H9 (cell line): Measurements from ENCODE around the gene ALG2. TPM values are rescaled to one million over a fixed set of nuclear protein-coding genes. Genes with fewer than 3 reads are reported as not detected.

Experiments used
- DNase-seq: peaks from one replicate; pipeline ENCODE4 v3.0.0-alpha.2; 2017
- H2AFZ ChIP-seq: one replicate; pipeline ENCODE4 v1.6.1; 2013; ENCODE audit warnings: mild to moderate bottlenecking, low read length, control low read depth, moderate library complexity
- H2AK5ac ChIP-seq: 2 replicates; pipeline ENCODE4 v1.6.1; 2013; ENCODE audit warnings: low read length, control low read depth, mixed read lengths; ENCODE audit not compliant: insufficient read length
- H2BK120ac ChIP-seq: one replicate; pipeline ENCODE4 v1.6.1; 2013; ENCODE audit warnings: low read depth, mild to moderate bottlenecking, low read length, control low read depth, inconsistent platforms; ENCODE audit not compliant: poor library complexity, severe bottlenecking
- H2BK12ac ChIP-seq: 2 replicates; pipeline ENCODE4 v1.6.1; 2013; ENCODE audit warnings: low read length, control low read depth, mixed read lengths, low read depth; ENCODE audit not compliant: insufficient read length
- H2BK15ac ChIP-seq: 2 replicates; pipeline ENCODE4 v1.6.1; 2013; ENCODE audit warnings: low read depth, low read length, control low read depth
- H2BK20ac ChIP-seq: one replicate; pipeline ENCODE4 v1.6.1; 2013; ENCODE audit warnings: low read depth, mild to moderate bottlenecking, low read length, control low read depth, inconsistent platforms; ENCODE audit not compliant: poor library complexity, severe bottlenecking
- H2BK5ac ChIP-seq: 2 replicates; pipeline ENCODE4 v1.6.1; 2013; ENCODE audit warnings: low read length, control low read depth, mixed read lengths; ENCODE audit not compliant: insufficient read length
- H3K14ac ChIP-seq: 2 replicates; pipeline ENCODE4 v1.6.1; 2013; ENCODE audit warnings: low read length, control low read depth; ENCODE audit not compliant: insufficient read depth
- H3K18ac ChIP-seq: 2 replicates; pipeline ENCODE4 v1.6.1; 2013; ENCODE audit warnings: low read depth, mild to moderate bottlenecking, mixed read lengths, low read length, control low read depth; ENCODE audit not compliant: insufficient read length
- H3K23ac ChIP-seq: 2 replicates; pipeline ENCODE4 v1.6.1; 2013; ENCODE audit warnings: low read length, control low read depth, mixed read lengths, low read depth; ENCODE audit not compliant: insufficient read length
- H3K23me2 ChIP-seq: 2 replicates; pipeline ENCODE4 v1.6.1; 2013; ENCODE audit warnings: low read depth, mild to moderate bottlenecking, mixed read lengths, low read length, control low read depth; ENCODE audit not compliant: insufficient read length, poor library complexity, severe bottlenecking
- H3K27ac ChIP-seq: 2 replicates; pipeline ENCODE4 v1.5.1; 2013; ENCODE audit warnings: low read length, control low read depth, mixed read lengths, low read depth; ENCODE audit not compliant: insufficient read length
- H3K27me3 ChIP-seq: 2 replicates; pipeline ENCODE4 v1.6.1; 2013; ENCODE audit warnings: low read length, control low read depth, inconsistent platforms; ENCODE audit not compliant: insufficient read depth
- H3K4ac ChIP-seq: 2 replicates; pipeline ENCODE4 v1.6.1; 2013; ENCODE audit warnings: low read depth, mild to moderate bottlenecking, control low read depth, inconsistent platforms, low read length, moderate library complexity
- H3K4me1 ChIP-seq: 2 replicates; pipeline ENCODE4 v1.6.1; 2013; ENCODE audit warnings: low read length, control low read depth, inconsistent platforms; ENCODE audit not compliant: insufficient read depth
- H3K4me2 ChIP-seq: 2 replicates; pipeline ENCODE4 v1.6.1; 2013; ENCODE audit warnings: low read length, control low read depth, mixed read lengths; ENCODE audit not compliant: insufficient read length, insufficient read depth
- H3K56ac ChIP-seq: 2 replicates; pipeline ENCODE4 v1.6.1; 2013; ENCODE audit warnings: low read depth, mild to moderate bottlenecking, mixed read lengths, low read length, control low read depth; ENCODE audit not compliant: insufficient read length
- H3K79me1 ChIP-seq: 2 replicates; pipeline ENCODE4 v1.6.1; 2013; ENCODE audit warnings: low read depth, mild to moderate bottlenecking, moderate library complexity, low read length, control low read depth, inconsistent platforms; ENCODE audit not compliant: insufficient read depth, poor library complexity, severe bottlenecking
- H3K79me2 ChIP-seq: 2 replicates; pipeline ENCODE4 v1.6.1; 2013; ENCODE audit warnings: low read length, control low read depth, inconsistent platforms; ENCODE audit not compliant: insufficient read depth
- H3K9ac ChIP-seq: 2 replicates; pipeline ENCODE4 v1.6.1; 2013; ENCODE audit warnings: low read length, control low read depth, mixed read lengths; ENCODE audit not compliant: insufficient read length; ENCODE audit errors: extremely low read depth
- H3K9me3 ChIP-seq: one replicate; pipeline ENCODE4 v1.6.1; 2013; ENCODE audit warnings: low read depth, low read length, inconsistent platforms; ENCODE audit not compliant: control insufficient read depth
- H3T11ph ChIP-seq: one replicate; pipeline ENCODE4 v1.6.1; 2013; ENCODE audit warnings: mild to moderate bottlenecking, low read length, control low read depth, inconsistent platforms
- H4K20me1 ChIP-seq: one replicate; pipeline ENCODE4 v1.6.1; 2013; ENCODE audit not compliant: control insufficient read depth, insufficient read length, insufficient read depth
- H4K5ac ChIP-seq: 2 replicates; pipeline ENCODE4 v1.6.1; 2013; ENCODE audit warnings: low read depth, mild to moderate bottlenecking, mixed read lengths, low read length, control low read depth; ENCODE audit not compliant: insufficient read length
- H4K8ac ChIP-seq: replicated peaks from 2 replicates; pipeline ENCODE4 v1.6.1; 2013; ENCODE audit warnings: low read length, control low read depth, mixed read lengths, low read depth; ENCODE audit not compliant: insufficient read length
- H4K91ac ChIP-seq: 2 replicates; pipeline ENCODE4 v1.6.1; 2013; ENCODE audit warnings: low read depth, mild to moderate bottlenecking, moderate library complexity, mixed read lengths, low read length, control low read depth; ENCODE audit not compliant: insufficient read length
- H3K27ac Mint-ChIP-seq, 3 experiments: 2 replicates in 2 of 3; 3 replicates in 1 of 3; pipeline ENCODE4 v1.8.0; 2020 to 2021; ENCODE audit warnings: mixed read lengths in 3 of 3, mild to moderate bottlenecking in 1 of 3, moderate library complexity in 1 of 3
- H3K27me3 Mint-ChIP-seq: 2 replicates; pipeline ENCODE4 v1.8.0; 2021; ENCODE audit warnings: low read depth, mild to moderate bottlenecking, moderate library complexity, mixed read lengths
- H3K36me3 Mint-ChIP-seq, 3 experiments: 2 replicates in 2 of 3; 3 replicates in 1 of 3; pipeline ENCODE4 v1.8.0; 2020 to 2021; ENCODE audit warnings: low read depth in 3 of 3, mixed read lengths in 3 of 3; ENCODE audit not compliant: insufficient read depth in 1 of 3
- H3K4me1 Mint-ChIP-seq, 2 experiments: 2 replicates each; pipeline ENCODE4 v1.8.0; 2020; ENCODE audit warnings: mixed read lengths in 2 of 2
- H3K4me3 Mint-ChIP-seq, 2 experiments: 2 replicates in 1 of 2; 3 replicates in 1 of 2; pipeline ENCODE4 v1.8.0; 2020 to 2021; ENCODE audit warnings: mild to moderate bottlenecking in 2 of 2, mixed read lengths in 2 of 2, moderate library complexity in 1 of 2
- H3K9me3 Mint-ChIP-seq, 2 experiments: 2 replicates in 1 of 2; 3 replicates in 1 of 2; pipeline ENCODE4 v1.8.0; 2020; ENCODE audit warnings: mild to moderate bottlenecking in 2 of 2, mixed read lengths in 2 of 2, moderate library complexity in 1 of 2
- CTCF ChIP-seq: fragments of 200-600 bp; sonication (generic); conservative IDR thresholded peaks from 3 replicates; pipeline ENCODE4 v1.8.0; 2021; ENCODE audit warnings: antibody characterized with exemption, mild to moderate bottlenecking
- WGBS: extraction: QIAGEN DNeasy Blood & Tissue Kit; methylation state at CpG from one replicate; pipeline ENCODE4 v1.1.7; 2013; ENCODE audit warnings: missing lambda C conversion rate, low lambda C conversion rate, mixed read lengths; ENCODE audit not compliant: insufficient read length; ENCODE audit errors: extremely low coverage; 5-methylcytosine and 5-hydroxymethylcytosine counted together
- total RNA-seq: library from RNA; stranded (reverse); gene quantifications from 2 replicates; pipeline ENCODE4 v1.2.1, GENCODE V29; 2021

The ALG2 gene
- total RNA-seq, 1 experiment from 2014 or later = 30.1 TPM

DNA sequence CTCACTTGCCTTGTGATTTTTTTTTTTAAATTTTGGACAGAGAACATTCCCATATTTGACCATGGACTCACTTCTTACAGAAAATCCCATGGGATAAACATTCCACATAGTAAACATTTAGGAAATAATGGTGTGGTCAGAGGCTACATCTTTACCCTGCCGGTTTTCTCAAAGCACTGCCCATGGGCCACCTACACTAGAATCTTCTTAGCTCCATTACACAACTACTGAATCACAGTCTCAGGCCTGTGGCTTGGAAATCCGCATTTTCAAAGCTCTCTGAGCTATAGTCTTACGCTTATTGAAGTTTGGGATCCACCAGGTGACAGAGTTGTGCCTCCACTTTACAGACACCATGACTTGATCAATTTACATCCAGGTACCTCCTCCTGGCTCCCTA lies 39.4 kb downstream of the ALG2 start:
- no peaks in the 10 kb centered on the region for H3K9me3 ChIP-seq
- no peak overlapping the region for H3K4ac ChIP-seq
- H3K4me1 ChIP-seq = no peaks in the 10 kb centered on the region; the same call in 1 of the 2 replicates
- no peak overlapping the region for H2BK12ac ChIP-seq
- no peak overlapping the region for H4K5ac ChIP-seq
- H2BK120ac ChIP-seq = no peak overlapping the region
- H4K20me1 ChIP-seq = no peaks in the 10 kb centered on the region
- H3K9ac ChIP-seq = no peak overlapping the region
- H3K36me3 Mint-ChIP-seq = no peaks in the 10 kb centered on the region
- no peaks in the 10 kb centered on the region for H3K79me2 ChIP-seq
- no peak overlapping the region for H3K56ac ChIP-seq
- H3K23me2 ChIP-seq = no peaks in the 10 kb centered on the region
- H3K14ac ChIP-seq = no peak overlapping the region
- H3K18ac ChIP-seq = no peak overlapping the region
- no peaks in the 10 kb centered on the region for H3K27me3 ChIP-seq
- H4K8ac ChIP-seq = no peak overlapping the region
- WGBS = no CpG with 5 or more reads among the region's 3 CpGs
- H3K79me1 ChIP-seq = no peaks in the 10 kb centered on the region
- no peak overlapping the region for H3K4me3 Mint-ChIP-seq
- H4K91ac ChIP-seq = no peak overlapping the region
- no peak for TF ChIP-seq CTCF
- no peak overlapping the region for H3K4me2 ChIP-seq
- no peak overlapping the region for H2AFZ ChIP-seq
- no peak overlapping the region for H3K27ac ChIP-seq
- H3K27me3 Mint-ChIP-seq = peaks cover 3% of the 10 kb centered on the region
- no peak for DNase-seq
- H2BK20ac ChIP-seq = no peak overlapping the region
- no peak overlapping the region for H2BK5ac ChIP-seq
- H3T11ph ChIP-seq = no peak overlapping the region
- H3K23ac ChIP-seq = no peak overlapping the region
- H2BK15ac ChIP-seq = no peak overlapping the region
- no peaks in the 10 kb centered on the region; a peak in 1 of 5 replicates for H3K9me3 Mint-ChIP-seq
- H3K4me1 Mint-ChIP-seq = peaks cover 24 to 29% of the 10 kb centered on the region in 2 experiments
- no peak overlapping the region for H2AK5ac ChIP-seq
- H3K27ac Mint-ChIP-seq = no peak overlapping the region
